Measurements from ENCODE around the gene FAM78A. TPM values are rescaled to one million over a fixed set of nuclear protein-coding genes. Genes with fewer than 3 reads are reported as not detected.
A peak's percentile ranks its signal among the peaks of the same experiment; 100 is the strongest.

FAM78A gene, protein sequence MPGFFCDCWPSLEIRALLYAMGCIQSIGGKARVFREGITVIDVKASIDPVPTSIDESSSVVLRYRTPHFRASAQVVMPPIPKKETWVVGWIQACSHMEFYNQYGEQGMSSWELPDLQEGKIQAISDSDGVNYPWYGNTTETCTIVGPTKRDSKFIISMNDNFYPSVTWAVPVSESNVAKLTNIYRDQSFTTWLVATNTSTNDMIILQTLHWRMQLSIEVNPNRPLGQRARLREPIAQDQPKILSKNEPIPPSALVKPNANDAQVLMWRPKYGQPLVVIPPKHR
- total RNA-seq = 10 to 100 TPM in 2 of 6 donors, 1 to 10 TPM in 4; 4.5 to 19.1 (median 9.3) TPM

DNA sequence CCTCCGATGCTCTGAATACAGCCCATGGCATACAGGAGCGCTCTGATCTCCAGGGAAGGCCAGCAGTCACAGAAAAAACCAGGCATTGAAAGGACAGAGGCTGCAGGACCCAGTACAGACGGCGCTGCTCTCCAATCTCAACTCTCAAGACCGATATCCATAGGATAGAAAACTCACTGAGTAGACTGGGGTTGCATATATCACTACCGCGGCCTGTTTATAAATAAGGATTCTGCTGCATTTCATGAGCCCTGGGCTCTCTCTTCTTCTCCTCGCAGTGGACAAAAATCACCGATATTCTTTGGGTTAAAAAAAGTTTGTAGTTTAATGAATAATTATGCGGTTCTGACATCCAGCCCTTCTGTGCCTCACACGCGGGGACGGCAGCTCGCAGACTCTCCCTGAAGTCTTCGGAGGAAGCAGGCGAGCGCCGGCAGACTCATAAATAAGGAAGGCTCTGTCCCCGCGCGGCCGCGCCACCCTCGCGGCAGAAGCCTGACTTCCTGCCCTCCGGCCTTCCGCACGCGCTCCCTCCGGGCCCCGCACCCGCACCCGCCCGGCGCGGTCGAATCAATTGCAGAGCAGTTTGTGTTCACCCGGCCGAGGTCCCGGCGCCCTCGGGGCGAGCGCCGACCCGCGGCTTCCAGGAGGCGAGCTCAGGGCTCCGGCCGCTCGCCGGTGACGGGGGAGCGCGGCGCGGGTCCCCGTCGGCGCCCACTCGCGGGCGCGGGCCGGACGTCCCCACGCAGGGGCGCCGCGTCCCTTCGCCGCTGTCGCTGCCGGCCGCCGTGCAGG, at the start of gene FAM78A:
TSS of gene FAM78A (minus strand) at position 417 of the 795 bp plus-strand sequence. CDS start at position 86, 331 bp downstream.
- Histone ChIP-seq H3K4me3 (peak within 1 kb of the TSS; percentile 71 to 86 (median 81)), H3K4me1 (peaks cover 28 to 65% (median 38%) of the 10 kb centered on the region in 4 donors), H3K27ac (peak within 1 kb of the TSS; percentile 87 to 93 (median 92)), H3K9me3 (no peaks in the 10 kb centered on the region), H3K36me3 (no peaks in the 10 kb centered on the region), H3K27me3 (peaks cover 0 to 3% (median 0%) of the 10 kb centered on the region in 4 donors)
- DNase-seq (peak; percentile 74 to 95), ATAC-seq (ENCODE audit: low FRiP score in 2 of 2) (peak in 1 of 2 donors; percentile 30)
- no peak for TF ChIP-seq EP300 (IDR thresholded peaks at IDR 0.05)
- peak in 1 of 2 donors; percentile 18 for TF ChIP-seq POLR2AphosphoS5 (IDR thresholded peaks at IDR 0.05)
- peak in 2 of 4 donors; percentile 6 to 48 for TF ChIP-seq POLR2A (IDR thresholded peaks at IDR 0.05)
- TF ChIP-seq, protein P1, sequence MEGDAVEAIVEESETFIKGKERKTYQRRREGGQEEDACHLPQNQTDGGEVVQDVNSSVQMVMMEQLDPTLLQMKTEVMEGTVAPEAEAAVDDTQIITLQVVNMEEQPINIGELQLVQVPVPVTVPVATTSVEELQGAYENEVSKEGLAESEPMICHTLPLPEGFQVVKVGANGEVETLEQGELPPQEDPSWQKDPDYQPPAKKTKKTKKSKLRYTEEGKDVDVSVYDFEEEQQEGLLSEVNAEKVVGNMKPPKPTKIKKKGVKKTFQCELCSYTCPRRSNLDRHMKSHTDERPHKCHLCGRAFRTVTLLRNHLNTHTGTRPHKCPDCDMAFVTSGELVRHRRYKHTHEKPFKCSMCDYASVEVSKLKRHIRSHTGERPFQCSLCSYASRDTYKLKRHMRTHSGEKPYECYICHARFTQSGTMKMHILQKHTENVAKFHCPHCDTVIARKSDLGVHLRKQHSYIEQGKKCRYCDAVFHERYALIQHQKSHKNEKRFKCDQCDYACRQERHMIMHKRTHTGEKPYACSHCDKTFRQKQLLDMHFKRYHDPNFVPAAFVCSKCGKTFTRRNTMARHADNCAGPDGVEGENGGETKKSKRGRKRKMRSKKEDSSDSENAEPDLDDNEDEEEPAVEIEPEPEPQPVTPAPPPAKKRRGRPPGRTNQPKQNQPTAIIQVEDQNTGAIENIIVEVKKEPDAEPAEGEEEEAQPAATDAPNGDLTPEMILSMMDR (IDR thresholded peaks at IDR 0.05) = peak in 2 of 6 experiments; percentile 11 to 16
- 9 to 38% methylated on average over 9 to 36 of the region's 76 CpGs for WGBS, 2 donors

GRCh38 chr9:131324736-131325679, 48.7 kb upstream of the FAM78A start:
- ATAC-seq (ENCODE audit: low FRiP score in 2 of 2) (no peak), DNase-seq (peak in 1 of 2 donors; percentile 51)
- peaks cover 0 to 6% (median 0%) of the 10 kb centered on the region in 4 donors for H3K4me1 ChIP-seq
- H3K4me3 ChIP-seq = no peak overlapping the region
- no peaks in the 10 kb centered on the region for H3K27me3 ChIP-seq
- TF ChIP-seq, protein P1 (IDR thresholded peaks at IDR 0.05) = no peak
- TF ChIP-seq POLR2AphosphoS5 (IDR thresholded peaks at IDR 0.05) (no peak), POLR2A (IDR thresholded peaks at IDR 0.05) (no peak), EP300 (IDR thresholded peaks at IDR 0.05) (no peak)
- no peaks in the 10 kb centered on the region for H3K36me3 ChIP-seq
- H3K27ac ChIP-seq = no peak overlapping the region
- WGBS, 2 donors = 92 to 93% methylated on average over 14 to 21 of the region's 21 CpGs
- H3K9me3 ChIP-seq = no peaks in the 10 kb centered on the region

- 88% methylated on average over 7 to 8 of the region's 8 CpGs for WGBS, 2 donors
- ATAC-seq (ENCODE audit: low FRiP score in 2 of 2) (no peak), DNase-seq (no peak)
- no peaks in the 10 kb centered on the region for H3K27me3 ChIP-seq
- no peaks in the 10 kb centered on the region for H3K9me3 ChIP-seq
- H3K27ac ChIP-seq = no peak overlapping the region
- H3K4me1 ChIP-seq = peaks cover 0 to 6% (median 0%) of the 10 kb centered on the region in 4 donors
- TF ChIP-seq, protein P1 (IDR thresholded peaks at IDR 0.05) = no peak
- TF ChIP-seq EP300 (IDR thresholded peaks at IDR 0.05) (no peak), POLR2AphosphoS5 (IDR thresholded peaks at IDR 0.05) (no peak), POLR2A (IDR thresholded peaks at IDR 0.05) (no peak)
- no peak overlapping the region for H3K4me3 ChIP-seq
- H3K36me3 ChIP-seq = no peaks in the 10 kb centered on the region
These were observed 47.3 kb upstream of the FAM78A start for GRCh38 chr9:131323629-131324028.

DNA sequence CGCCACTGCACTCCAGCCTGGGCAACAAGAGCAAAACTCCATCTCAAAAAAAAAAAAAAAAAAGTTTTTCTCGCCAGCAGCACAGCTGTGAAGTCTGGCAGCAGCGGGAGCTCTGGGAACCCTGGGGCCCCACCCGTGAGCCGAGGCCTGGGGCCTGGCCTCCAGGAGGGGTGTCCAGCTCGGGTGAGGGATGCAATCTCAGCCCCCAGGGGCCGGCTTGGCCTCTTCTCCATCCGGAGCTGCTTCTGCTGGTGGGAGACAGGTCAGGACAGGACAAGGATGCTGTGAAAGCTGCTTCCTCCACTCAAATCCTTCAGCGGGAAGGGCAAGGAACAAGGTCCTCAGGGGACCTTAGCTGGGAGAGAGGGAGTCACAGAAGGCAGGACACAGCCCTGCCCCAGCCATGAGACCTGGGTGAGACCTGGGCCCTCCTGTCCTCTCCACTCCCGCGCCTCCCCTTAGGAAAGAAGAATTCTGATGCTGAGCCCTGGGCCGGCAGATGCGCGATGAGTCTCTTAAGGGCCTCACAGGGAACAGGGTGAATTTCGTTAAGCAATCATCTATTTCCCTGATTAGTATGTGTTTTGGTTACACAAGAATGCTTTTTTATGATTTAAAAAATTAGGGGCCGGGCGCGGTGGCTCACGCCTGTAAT, 43.8 kb upstream of the FAM78A start:
- WGBS, 2 donors = 84 to 89% methylated on average over 15 to 19 of the region's 19 CpGs
- DNase-seq (peak; percentile 14 to 60), ATAC-seq (ENCODE audit: low FRiP score in 2 of 2) (peak in 1 of 2 donors; percentile 60)
- no peak overlapping the region for H3K4me3 ChIP-seq
- H3K4me1 ChIP-seq = peaks cover 0 to 5% (median 2%) of the 10 kb centered on the region in 4 donors
- no peaks in the 10 kb centered on the region for H3K36me3 ChIP-seq
- H3K27ac ChIP-seq = no peak overlapping the region
- H3K27me3 ChIP-seq = no peaks in the 10 kb centered on the region
- no peak for TF ChIP-seq POLR2A (IDR thresholded peaks at IDR 0.05)
- TF ChIP-seq EP300 (IDR thresholded peaks at IDR 0.05) = no peak
- TF ChIP-seq, protein P1 (IDR thresholded peaks at IDR 0.05) = no peak
- no peak for TF ChIP-seq POLR2AphosphoS5 (IDR thresholded peaks at IDR 0.05)
- no peaks in the 10 kb centered on the region for H3K9me3 ChIP-seq
